Gastrocnemius medialis (tissue), 4 donors: ENCODE results near the gene ZDHHC14.

Experiments
- POLR2A ChIP-seq, 2 donors: fragments of 450-650 bp; IDR thresholded peaks; one replicate each; pipeline ENCODE4 v1.6.1; 2017; ENCODE audit warnings: antibody characterized with exemption in 2 of 2, mild to moderate bottlenecking in 2 of 2, moderate library complexity in 2 of 2
- TF ChIP-seq, protein P1 (sequence below), 5 experiments: fragments of 450-650 bp in 3 of 5; fragments of 200-600 bp in 2 of 5; sonication (generic) in 2 of 5; IDR thresholded peaks in 4 of 5; conservative IDR thresholded peaks in 1 of 5; 1 replicate in 4 of 5; 2 replicates in 1 of 5; pipeline ENCODE4 v1.5.1; 2016 to 2019; ENCODE audit warnings: antibody characterized with exemption in 5 of 5, mild to moderate bottlenecking in 3 of 5, moderate library complexity in 3 of 5

DNA sequence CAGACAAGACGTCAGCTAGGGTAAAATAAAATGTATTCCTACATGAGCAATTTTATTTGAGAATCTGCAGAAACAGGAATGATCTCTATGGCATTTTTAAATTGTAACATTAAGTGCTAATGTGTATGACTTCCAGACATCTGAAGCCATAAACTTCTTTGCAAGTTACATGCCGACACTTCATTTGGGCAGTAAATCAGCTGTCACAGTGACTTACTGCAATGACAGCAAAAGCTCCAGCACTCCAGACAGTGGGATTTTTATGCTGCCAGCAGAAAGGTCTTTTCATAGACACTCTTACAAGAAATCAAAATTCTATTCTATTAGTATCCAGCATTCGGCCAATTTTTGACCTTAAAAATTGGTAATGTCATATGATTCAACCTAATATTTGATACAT lies 285.7 kb downstream of the ZDHHC14 start:
- TF ChIP-seq POLR2A (IDR thresholded peaks at IDR 0.05) = no peak
- TF ChIP-seq, protein P1, sequence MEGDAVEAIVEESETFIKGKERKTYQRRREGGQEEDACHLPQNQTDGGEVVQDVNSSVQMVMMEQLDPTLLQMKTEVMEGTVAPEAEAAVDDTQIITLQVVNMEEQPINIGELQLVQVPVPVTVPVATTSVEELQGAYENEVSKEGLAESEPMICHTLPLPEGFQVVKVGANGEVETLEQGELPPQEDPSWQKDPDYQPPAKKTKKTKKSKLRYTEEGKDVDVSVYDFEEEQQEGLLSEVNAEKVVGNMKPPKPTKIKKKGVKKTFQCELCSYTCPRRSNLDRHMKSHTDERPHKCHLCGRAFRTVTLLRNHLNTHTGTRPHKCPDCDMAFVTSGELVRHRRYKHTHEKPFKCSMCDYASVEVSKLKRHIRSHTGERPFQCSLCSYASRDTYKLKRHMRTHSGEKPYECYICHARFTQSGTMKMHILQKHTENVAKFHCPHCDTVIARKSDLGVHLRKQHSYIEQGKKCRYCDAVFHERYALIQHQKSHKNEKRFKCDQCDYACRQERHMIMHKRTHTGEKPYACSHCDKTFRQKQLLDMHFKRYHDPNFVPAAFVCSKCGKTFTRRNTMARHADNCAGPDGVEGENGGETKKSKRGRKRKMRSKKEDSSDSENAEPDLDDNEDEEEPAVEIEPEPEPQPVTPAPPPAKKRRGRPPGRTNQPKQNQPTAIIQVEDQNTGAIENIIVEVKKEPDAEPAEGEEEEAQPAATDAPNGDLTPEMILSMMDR (IDR thresholded peaks at IDR 0.05 in 4 of 5, conservative IDR thresholded peaks at IDR 0.05 in 1 of 5) = no peak
